ENCODE results near the gene NNT.

NNT gene

DNA sequence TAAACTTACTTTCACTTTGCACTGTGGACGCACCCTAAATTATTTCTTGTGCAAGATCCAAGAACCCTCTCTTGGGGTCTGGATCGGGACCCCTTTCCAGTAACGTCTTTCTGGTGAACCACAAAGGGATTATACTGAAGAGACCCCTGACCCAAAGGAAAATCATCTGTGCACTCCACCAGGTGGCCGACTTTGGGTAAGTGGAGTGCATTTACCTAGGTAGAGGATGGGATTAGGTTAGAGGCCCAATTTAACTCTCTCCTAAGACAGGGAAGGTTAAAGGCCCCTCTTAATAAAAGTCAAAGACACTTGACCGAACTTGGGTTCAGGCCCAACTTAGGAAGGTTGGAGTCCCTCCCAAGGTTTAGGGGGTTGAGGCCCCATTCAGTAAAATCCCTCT lies 37.9 kb upstream of the NNT start:
- no peaks in the 10 kb centered on the region for H3K36me3 ChIP-seq (ENCODE audit: low read length)
- H2AFZ ChIP-seq (ENCODE audit: low read depth, low read length, severe bottlenecking) = no peak overlapping the region
- no peak overlapping the region for H3K4me2 ChIP-seq (ENCODE audit: low read depth, low read length, poor library complexity, severe bottlenecking)

DNA sequence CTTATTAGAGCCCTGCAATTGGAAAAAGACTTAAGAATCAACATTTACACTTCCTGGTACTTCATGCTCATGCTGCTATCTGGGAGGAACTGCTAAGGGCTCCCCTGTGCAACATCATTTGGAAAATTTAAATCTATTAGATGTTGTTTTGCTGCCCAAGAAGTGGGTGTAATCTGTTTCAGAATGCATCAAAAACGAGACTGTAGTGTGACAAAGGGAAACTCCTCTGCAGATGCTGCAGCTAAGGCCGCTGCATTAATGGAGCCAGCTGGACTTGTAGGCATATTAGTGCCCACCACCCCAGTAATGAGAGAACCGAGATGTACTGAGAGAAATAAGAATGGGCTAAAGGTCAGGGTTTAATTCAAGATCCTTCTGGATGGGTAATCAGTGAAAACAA lies 35.0 kb upstream of the NNT start:
- no peak for TF ChIP-seq EZH2phosphoT487 (conservative IDR thresholded peaks at IDR 0.05; ENCODE audit: low read length)
- TF ChIP-seq, protein P1, sequence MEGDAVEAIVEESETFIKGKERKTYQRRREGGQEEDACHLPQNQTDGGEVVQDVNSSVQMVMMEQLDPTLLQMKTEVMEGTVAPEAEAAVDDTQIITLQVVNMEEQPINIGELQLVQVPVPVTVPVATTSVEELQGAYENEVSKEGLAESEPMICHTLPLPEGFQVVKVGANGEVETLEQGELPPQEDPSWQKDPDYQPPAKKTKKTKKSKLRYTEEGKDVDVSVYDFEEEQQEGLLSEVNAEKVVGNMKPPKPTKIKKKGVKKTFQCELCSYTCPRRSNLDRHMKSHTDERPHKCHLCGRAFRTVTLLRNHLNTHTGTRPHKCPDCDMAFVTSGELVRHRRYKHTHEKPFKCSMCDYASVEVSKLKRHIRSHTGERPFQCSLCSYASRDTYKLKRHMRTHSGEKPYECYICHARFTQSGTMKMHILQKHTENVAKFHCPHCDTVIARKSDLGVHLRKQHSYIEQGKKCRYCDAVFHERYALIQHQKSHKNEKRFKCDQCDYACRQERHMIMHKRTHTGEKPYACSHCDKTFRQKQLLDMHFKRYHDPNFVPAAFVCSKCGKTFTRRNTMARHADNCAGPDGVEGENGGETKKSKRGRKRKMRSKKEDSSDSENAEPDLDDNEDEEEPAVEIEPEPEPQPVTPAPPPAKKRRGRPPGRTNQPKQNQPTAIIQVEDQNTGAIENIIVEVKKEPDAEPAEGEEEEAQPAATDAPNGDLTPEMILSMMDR (IDR thresholded peaks at IDR 0.05; ENCODE audit: insufficient read depth, low read length, poor library complexity, severe bottlenecking) = no peak
- Histone ChIP-seq H3F3A (ENCODE audit: insufficient read depth) (0 out of 2 replicates have a peak, but pooled peaks cover 3% of the 10 kb centered on the region), H3K27ac (ENCODE audit: low read depth, low read length) (no peak overlapping the region), H3K9me2 (replicated peaks; ENCODE audit: insufficient read depth, low read length) (no peaks in the 10 kb centered on the region), H2AFZ (ENCODE audit: low read depth, low read length, severe bottlenecking) (no peak overlapping the region), H3K4me2 (ENCODE audit: low read depth, low read length, poor library complexity, severe bottlenecking) (no peak overlapping the region), H3K27me3 (ENCODE audit: low read length) (no peaks in the 10 kb centered on the region), H3K9ac (ENCODE audit: low read length) (no peak overlapping the region), H3K79me2 (ENCODE audit: insufficient read depth, low read length) (no peaks in the 10 kb centered on the region), H3K4me3 (ENCODE audit: insufficient read depth, low read length, poor library complexity, severe bottlenecking) (no peak overlapping the region), H4K20me1 (ENCODE audit: low read depth, low read length) (no peaks in the 10 kb centered on the region), H3K36me3 (ENCODE audit: low read length) (0 out of 2 replicates have a peak, but pooled peaks cover 3% of the 10 kb centered on the region), H3K9me3 (ENCODE audit: insufficient read depth, low read length) (no peaks in the 10 kb centered on the region)

More for the DNA sequence above, 37.9 kb upstream of the NNT start:
- no peaks in the 10 kb centered on the region for H3K79me2 ChIP-seq (ENCODE audit: insufficient read depth, low read length)
- H3F3A ChIP-seq (ENCODE audit: insufficient read depth) = no peaks in the 10 kb centered on the region
- no peak overlapping the region for H3K4me3 ChIP-seq (ENCODE audit: insufficient read depth, low read length, poor library complexity, severe bottlenecking)
- H3K27ac ChIP-seq (ENCODE audit: low read depth, low read length) = no peak overlapping the region
- TF ChIP-seq, protein P1 (IDR thresholded peaks at IDR 0.05; ENCODE audit: insufficient read depth, low read length, poor library complexity, severe bottlenecking) = no peak
- no peak for TF ChIP-seq EZH2phosphoT487 (conservative IDR thresholded peaks at IDR 0.05; ENCODE audit: low read length)
- H3K9me2 ChIP-seq (replicated peaks; ENCODE audit: insufficient read depth, low read length) = no peaks in the 10 kb centered on the region
- H3K27me3 ChIP-seq (ENCODE audit: low read length) = no peaks in the 10 kb centered on the region
- H3K9ac ChIP-seq (ENCODE audit: low read length) = no peak overlapping the region
- no peaks in the 10 kb centered on the region for H3K9me3 ChIP-seq (ENCODE audit: insufficient read depth, low read length)
- no peaks in the 10 kb centered on the region for H4K20me1 ChIP-seq (ENCODE audit: low read depth, low read length)

DNA sequence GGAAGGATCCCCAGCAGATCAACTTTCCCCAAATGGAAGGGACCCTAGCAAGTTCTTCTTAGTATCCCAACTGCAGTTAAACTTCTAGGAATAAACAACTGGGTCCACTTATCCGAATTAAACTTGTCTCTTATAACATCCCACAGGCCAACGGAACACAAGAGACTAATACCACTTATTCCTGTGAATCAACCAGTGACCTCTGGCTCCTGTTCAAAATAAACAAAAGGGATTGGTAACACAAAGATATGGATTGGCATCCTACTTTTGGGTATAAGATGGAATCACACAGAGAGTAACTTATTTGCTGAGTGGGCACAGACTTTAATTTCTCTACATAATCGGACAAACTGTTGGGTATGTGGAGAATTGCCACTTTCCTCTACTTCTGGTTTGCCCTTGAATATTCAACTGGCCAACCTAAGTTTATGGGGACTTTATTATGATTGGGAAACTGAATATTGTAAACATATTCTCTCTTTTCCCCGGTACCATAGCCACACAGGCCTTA lies 33.7 kb upstream of the NNT start:
- H3K9ac ChIP-seq (ENCODE audit: low read length) = no peak overlapping the region
- no peaks in the 10 kb centered on the region for H4K20me1 ChIP-seq (ENCODE audit: low read depth, low read length)
- no peaks in the 10 kb centered on the region for H3K9me2 ChIP-seq (replicated peaks; ENCODE audit: insufficient read depth, low read length)
- H3K9me3 ChIP-seq (ENCODE audit: insufficient read depth, low read length) = no peaks in the 10 kb centered on the region
- TF ChIP-seq, protein P1 (IDR thresholded peaks at IDR 0.05; ENCODE audit: insufficient read depth, low read length, poor library complexity, severe bottlenecking) = no peak
- TF ChIP-seq EZH2phosphoT487 (conservative IDR thresholded peaks at IDR 0.05; ENCODE audit: low read length) = no peak
- no peaks in the 10 kb centered on the region for H3K27me3 ChIP-seq (ENCODE audit: low read length)
- 0 out of 2 replicates have a peak, but pooled peaks cover 3% of the 10 kb centered on the region for H3F3A ChIP-seq (ENCODE audit: insufficient read depth)
- 0 out of 2 replicates have a peak, but pooled peaks cover 3% of the 10 kb centered on the region for H3K36me3 ChIP-seq (ENCODE audit: low read length)
- H3K79me2 ChIP-seq (ENCODE audit: insufficient read depth, low read length) = no peaks in the 10 kb centered on the region
- no peak overlapping the region for H3K27ac ChIP-seq (ENCODE audit: low read depth, low read length)
- no peak overlapping the region for H3K4me3 ChIP-seq (ENCODE audit: insufficient read depth, low read length, poor library complexity, severe bottlenecking)
- H2AFZ ChIP-seq (ENCODE audit: low read depth, low read length, severe bottlenecking) = no peak overlapping the region
- no peak overlapping the region for H3K4me2 ChIP-seq (ENCODE audit: low read depth, low read length, poor library complexity, severe bottlenecking)

Measured in SU-DHL-6 (cell line).